GM13976 (cell line): ENCODE measurements around the gene PLCL2.

Experiments used
- DNase-seq: peaks from one replicate; pipeline ENCODE4 v3.0.0; 2012; ENCODE audit warnings: low spot score
- in situ Hi-C: fragments of 300-500 bp; cut with MboI; formaldehyde crosslinking; loops from one replicate; pipeline ENCODE4 v1.12.0; 2022; ENCODE audit warnings: low sequenced_read_pairs, mixed read lengths, inconsistent platforms; ENCODE audit not compliant: unreplicated experiment
- TF ChIP-seq, protein P1 (sequence below): IDR thresholded peaks from 2 replicates; pipeline ENCODE4 v1.5.1; 2012; ENCODE audit warnings: borderline replicate concordance, mild to moderate bottlenecking; ENCODE audit not compliant: insufficient read depth; ENCODE audit errors: extremely low read depth, missing control alignments, control extremely low read depth

The PLCL2 gene

DNA sequence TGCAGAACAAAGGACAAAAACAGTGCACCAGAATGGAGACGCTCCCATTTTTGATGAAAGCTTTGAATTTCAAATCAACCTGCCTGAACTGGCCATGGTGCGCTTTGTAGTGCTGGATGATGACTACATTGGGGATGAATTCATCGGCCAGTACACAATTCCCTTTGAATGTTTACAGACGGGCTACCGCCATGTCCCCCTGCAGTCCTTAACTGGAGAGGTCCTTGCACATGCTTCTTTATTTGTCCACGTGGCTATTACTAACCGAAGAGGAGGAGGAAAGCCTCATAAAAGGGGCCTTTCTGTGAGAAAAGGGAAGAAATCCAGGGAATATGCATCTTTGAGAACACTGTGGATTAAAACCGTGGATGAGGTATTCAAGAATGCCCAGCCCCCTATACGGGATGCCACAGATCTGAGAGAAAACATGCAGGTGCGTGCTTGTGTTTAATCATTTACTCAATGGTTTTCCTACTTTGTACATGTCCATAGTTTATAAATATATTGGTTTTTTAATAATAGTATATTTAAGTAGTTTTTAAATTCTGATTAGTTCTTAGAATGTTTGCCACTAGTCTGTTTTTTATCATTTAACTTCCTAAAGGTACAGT, 127.1 kb downstream of the PLCL2 start:
- in situ Hi-C loops = no loop called here
- TF ChIP-seq, protein P1, sequence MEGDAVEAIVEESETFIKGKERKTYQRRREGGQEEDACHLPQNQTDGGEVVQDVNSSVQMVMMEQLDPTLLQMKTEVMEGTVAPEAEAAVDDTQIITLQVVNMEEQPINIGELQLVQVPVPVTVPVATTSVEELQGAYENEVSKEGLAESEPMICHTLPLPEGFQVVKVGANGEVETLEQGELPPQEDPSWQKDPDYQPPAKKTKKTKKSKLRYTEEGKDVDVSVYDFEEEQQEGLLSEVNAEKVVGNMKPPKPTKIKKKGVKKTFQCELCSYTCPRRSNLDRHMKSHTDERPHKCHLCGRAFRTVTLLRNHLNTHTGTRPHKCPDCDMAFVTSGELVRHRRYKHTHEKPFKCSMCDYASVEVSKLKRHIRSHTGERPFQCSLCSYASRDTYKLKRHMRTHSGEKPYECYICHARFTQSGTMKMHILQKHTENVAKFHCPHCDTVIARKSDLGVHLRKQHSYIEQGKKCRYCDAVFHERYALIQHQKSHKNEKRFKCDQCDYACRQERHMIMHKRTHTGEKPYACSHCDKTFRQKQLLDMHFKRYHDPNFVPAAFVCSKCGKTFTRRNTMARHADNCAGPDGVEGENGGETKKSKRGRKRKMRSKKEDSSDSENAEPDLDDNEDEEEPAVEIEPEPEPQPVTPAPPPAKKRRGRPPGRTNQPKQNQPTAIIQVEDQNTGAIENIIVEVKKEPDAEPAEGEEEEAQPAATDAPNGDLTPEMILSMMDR = no peak
- DNase-seq = no peak

DNA sequence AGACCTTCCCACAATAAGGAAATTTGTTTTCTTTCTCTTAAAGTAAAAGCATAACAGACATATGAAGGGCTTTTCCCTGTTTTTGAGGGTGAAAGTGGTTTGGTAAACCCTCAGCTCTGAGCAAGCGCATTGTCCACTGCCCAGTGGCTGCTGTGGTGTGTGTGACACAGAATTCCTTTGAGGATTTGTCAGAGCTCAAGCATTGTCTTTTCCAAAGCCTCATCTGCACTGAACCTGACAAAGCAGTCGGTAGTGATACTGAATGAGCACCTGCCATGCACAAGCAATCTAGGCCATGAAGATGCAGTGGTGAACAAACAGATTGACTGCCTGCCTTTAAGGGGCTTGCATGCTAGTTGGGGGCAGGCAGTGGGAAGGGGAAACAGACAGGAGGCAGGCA, 128.3 kb downstream of the PLCL2 start:
- DNase-seq = no peak
- in situ Hi-C loops = no loop called here
- TF ChIP-seq, protein P1 = no peak

DNA sequence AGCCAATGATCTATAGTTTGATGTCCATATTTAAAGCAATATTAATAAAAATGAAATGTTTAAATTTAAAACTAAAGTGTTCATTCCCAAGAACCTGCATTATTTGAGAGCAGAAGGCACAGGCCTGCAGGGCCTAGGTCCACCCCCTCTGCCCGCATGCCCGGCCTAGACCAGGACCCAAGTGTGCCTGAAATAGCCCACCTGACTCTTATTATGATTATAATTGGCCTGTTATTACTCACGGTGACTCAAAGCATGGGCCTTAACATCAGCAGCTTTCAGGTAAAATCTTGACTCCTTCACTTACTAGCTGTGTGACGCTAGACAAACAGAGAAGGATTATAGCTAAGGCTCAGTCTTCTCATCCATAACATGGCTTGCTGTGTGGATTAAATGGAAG, 128.8 kb downstream of the PLCL2 start:
- no peak for DNase-seq
- in situ Hi-C loops = no loop called here
- TF ChIP-seq, protein P1 = no peak

DNA sequence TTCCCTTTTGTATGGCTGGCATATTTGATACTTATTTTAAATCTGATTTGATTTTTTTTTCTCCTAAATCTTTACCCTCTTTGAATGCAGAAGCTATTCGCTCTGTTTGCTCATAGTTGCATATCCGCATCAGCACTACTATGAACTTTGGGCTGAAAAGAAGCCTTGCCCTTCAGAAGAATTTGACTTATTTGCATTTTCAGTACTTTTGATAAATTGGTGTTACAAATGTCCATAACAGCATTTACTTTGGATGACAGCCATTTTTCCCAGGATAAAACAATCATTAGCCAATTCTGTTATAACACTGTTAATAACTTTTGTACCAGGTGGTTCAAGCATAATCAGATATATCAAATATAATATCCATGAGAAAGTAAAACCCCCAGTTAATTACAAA, 129.5 kb downstream of the PLCL2 start:
- TF ChIP-seq, protein P1 = no peak
- DNase-seq = no peak
- in situ Hi-C loops = no loop called here

DNA sequence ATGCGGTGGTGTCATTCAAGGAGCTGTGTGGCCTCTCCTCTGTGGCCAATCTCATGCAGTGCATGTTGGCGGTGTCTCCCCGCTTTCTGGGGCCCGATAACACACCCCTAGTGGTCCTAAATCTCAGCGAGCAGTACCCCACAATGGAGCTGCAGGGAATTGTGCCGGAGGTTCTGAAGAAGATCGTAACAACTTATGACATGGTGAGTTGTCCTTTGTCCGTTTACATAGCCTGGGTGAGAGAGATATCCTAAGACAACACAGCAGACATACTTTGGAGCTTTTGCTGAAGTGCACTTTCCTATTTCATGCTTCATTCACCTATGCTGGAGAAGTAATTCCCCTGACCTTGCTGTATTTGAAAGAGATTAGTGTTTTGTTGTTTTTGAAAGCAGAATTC, 130.0 kb downstream of the PLCL2 start:
- no peak for DNase-seq
- in situ Hi-C loops = no loop called here
- TF ChIP-seq, protein P1 = no peak

DNA sequence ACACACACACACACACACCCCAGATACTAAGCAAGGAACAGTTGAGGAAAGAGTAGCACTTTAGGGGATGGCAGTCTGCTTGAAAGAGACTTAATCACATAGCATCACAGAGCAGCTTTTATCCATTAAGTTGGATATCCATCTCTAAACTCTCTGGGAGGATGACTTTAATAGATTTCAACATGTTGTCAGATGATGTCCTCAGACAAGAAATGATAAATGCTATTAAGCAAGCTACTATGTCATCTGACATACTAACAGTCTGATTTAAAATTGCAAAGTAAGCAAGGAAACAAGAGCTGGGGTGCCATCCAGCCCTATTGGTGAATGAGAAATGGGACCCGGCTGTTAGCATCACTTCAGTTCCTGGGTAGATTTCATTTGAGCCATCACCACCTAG, 136.9 kb downstream of the PLCL2 start:
- TF ChIP-seq, protein P1 = no peak
- DNase-seq = no peak
- in situ Hi-C loops = no loop called here
